ENCODE measurements around the gene BLOC1S2. TPM values are rescaled to one million over a fixed set of nuclear protein-coding genes. Genes with fewer than 3 reads are reported as not detected.

Gene BLOC1S2
- total RNA-seq, 1 donor from 2014 or later, result 27.9 TPM

Small RNAs within 50 kb of the gene (small RNA-seq; reads per million reads assigned to genes)
- not detected for gene RNU6-422P (ENCODE audit: low replicate concordance)
- 46.0 reads per million, percentile 96 among the genes with 10 or more reads in this experiment for gene SNORA12 (ENCODE audit: low replicate concordance)

Other genes with a start within 250 kb of the BLOC1S2 start
- not detected for gene CPN1, start 204.8 kb downstream of the BLOC1S2 start, total RNA-seq
- 35.8 TPM for gene ERLIN1, start 100.7 kb downstream of the BLOC1S2 start, total RNA-seq
- 20.5 TPM for gene CHUK, start 57.1 kb downstream of the BLOC1S2 start, total RNA-seq
- 29.4 TPM for gene CWF19L1, start 19.0 kb downstream of the BLOC1S2 start, total RNA-seq
- not detected for gene PKD2L1, start 43.5 kb upstream of the BLOC1S2 start, total RNA-seq
- gene SCD, start 60.6 kb upstream of the BLOC1S2 start, total RNA-seq, result 15.7 TPM
- gene WNT8B, start 176.3 kb upstream of the BLOC1S2 start, total RNA-seq, result not detected
- 4.6 TPM for gene SEC31B, start 233.2 kb upstream of the BLOC1S2 start, total RNA-seq
- gene NDUFB8, start 243.2 kb upstream of the BLOC1S2 start, total RNA-seq, result 80.8 TPM
- gene HIF1AN, start 249.3 kb upstream of the BLOC1S2 start, total RNA-seq, result 16.8 TPM